K562 (cell line): ENCODE results near the gene ZDHHC18. TPM values are rescaled to one million over a fixed set of nuclear protein-coding genes. Genes with fewer than 3 reads are reported as not detected.
A peak's percentile ranks its signal among the peaks of the same experiment; 100 is the strongest.

Source experiments
- AFF4 ChIP-seq: sonication (generic); formaldehyde crosslinking; IDR thresholded peaks from 2 replicates; pipeline ENCODE4 v1.8.0; 2023; ENCODE audit warnings: mild to moderate bottlenecking, missing genetic modification reagents
- ARID1B ChIP-seq: fragments of 450-650 bp; IDR thresholded peaks from 2 replicates; pipeline ENCODE4 v1.6.1; 2016; ENCODE audit warnings: antibody characterized with exemption, mild to moderate bottlenecking, inconsistent platforms
- ATF6 ChIP-seq: sonication (generic); formaldehyde crosslinking; IDR thresholded peaks from 2 replicates; pipeline ENCODE4 v1.4.0; 2020; ENCODE audit warnings: mild to moderate bottlenecking, missing genetic modification reagents
- ETV6 ChIP-seq, 3 experiments: fragments of 150-350 bp in 1 of 3; sonication (generic) in 1 of 3; formaldehyde crosslinking in 1 of 3; IDR thresholded peaks; 2 replicates each; pipeline versions ENCODE4 v1.6.1 to v1.8.0; 2014 to 2022; ENCODE audit warnings: borderline replicate concordance in 2 of 3, low read depth in 2 of 3, antibody characterized with exemption in 1 of 3, low read length in 1 of 3, mild to moderate bottlenecking in 1 of 3, missing genetic modification reagents in 1 of 3
- JUN ChIP-seq, 2 experiments: sonication (generic) in 1 of 2; formaldehyde crosslinking in 1 of 2; IDR thresholded peaks; 2 replicates each; pipeline versions ENCODE4 v1.6.1 to v1.8.0; 2012 to 2022; ENCODE audit warnings: borderline replicate concordance in 2 of 2, mild to moderate bottlenecking in 2 of 2, improper control_type of control experiment in 1 of 2, low read depth in 1 of 2, low read length in 1 of 2, missing genetic modification reagents in 1 of 2
- MEIS2 ChIP-seq: fragments of 450-650 bp; IDR thresholded peaks from 2 replicates; pipeline ENCODE4 v1.6.1; 2014; ENCODE audit warnings: mild to moderate bottlenecking; ENCODE audit not compliant: partially characterized antibody
- MTA3 ChIP-seq: fragments of 450-650 bp; formaldehyde crosslinking; IDR thresholded peaks from 2 replicates; pipeline ENCODE4 v1.6.1; 2017; ENCODE audit warnings: mild to moderate bottlenecking, borderline replicate concordance
- PHB2 ChIP-seq: fragments of 450-650 bp; IDR thresholded peaks from 2 replicates; pipeline ENCODE4 v1.6.1; 2017; ENCODE audit warnings: low read depth
- PKNOX1 ChIP-seq: fragments of 450-650 bp; IDR thresholded peaks from 2 replicates; pipeline ENCODE4 v1.6.1; 2016
- PYGO2 ChIP-seq: fragments of 450-650 bp; IDR thresholded peaks from 2 replicates; pipeline ENCODE4 v1.6.1; 2016; ENCODE audit warnings: mild to moderate bottlenecking, missing genetic modification characterization, moderate library complexity, missing compliant biosample characterization
- RFX5 ChIP-seq: IDR thresholded peaks from 2 replicates; pipeline ENCODE4 v1.6.1; 2011; ENCODE audit warnings: low read depth, mild to moderate bottlenecking, improper control_type of control experiment, low read length
- SIN3A ChIP-seq, 2 experiments: fragments of 150-350 bp in 1 of 2; IDR thresholded peaks; 2 replicates each; pipeline ENCODE4 v1.6.1; 2011 to 2016; ENCODE audit warnings: borderline replicate concordance in 2 of 2, low read depth in 2 of 2, low read length in 2 of 2, mild to moderate bottlenecking in 2 of 2, moderate library complexity in 2 of 2; ENCODE audit not compliant: control insufficient read depth in 1 of 2
- SRSF3 ChIP-seq: fragments of 200-400 bp; formaldehyde crosslinking; IDR thresholded peaks from 2 replicates; pipeline ENCODE4 v1.6.1; 2016; ENCODE audit warnings: mild to moderate bottlenecking, low read length, moderate library complexity; ENCODE audit not compliant: insufficient read depth
- STAT5A ChIP-seq: IDR thresholded peaks from 2 replicates; pipeline ENCODE4 v1.6.1; 2012; ENCODE audit warnings: low read length, inconsistent platforms, borderline replicate concordance
- THRA ChIP-seq: fragments of 450-650 bp; IDR thresholded peaks from 2 replicates; pipeline ENCODE4 v1.6.1; 2017; ENCODE audit warnings: mild to moderate bottlenecking, moderate library complexity
- TRIM28 ChIP-seq: fragments of 450-650 bp; IDR thresholded peaks from 2 replicates; pipeline ENCODE4 v1.6.1; 2017
- ZC3H4 ChIP-seq: sonication (generic); formaldehyde crosslinking; IDR thresholded peaks from 2 replicates; pipeline ENCODE4 v1.9.0; 2021; ENCODE audit warnings: missing genetic modification reagents, borderline replicate concordance
- ZNF444 ChIP-seq: fragments of 250-450 bp; sonication (Bioruptor Pico); IDR thresholded peaks from 2 replicates; pipeline ENCODE4 v1.4.0; 2020; ENCODE audit warnings: mild to moderate bottlenecking, moderate library complexity
- ZNF445 ChIP-seq: fragments of 250-450 bp; sonication (Bioruptor Pico); IDR thresholded peaks from 2 replicates; pipeline ENCODE4 v1.4.0; 2020; ENCODE audit warnings: low read depth, mild to moderate bottlenecking, moderate library complexity
- ZSCAN32 ChIP-seq: fragments of 450-650 bp; formaldehyde crosslinking; IDR thresholded peaks from 2 replicates; pipeline ENCODE4 v1.4.0; 2020; ENCODE audit warnings: mild to moderate bottlenecking, moderate library complexity
- polyA plus RNA-seq, 8 experiments: library from polyadenylated mRNA; depleted of rRNA in 4 of 8; stranded (reverse) in 5 of 8; unstranded in 3 of 8; fragments of >200 nt; fragmentation: Nextera tagmentation in 2 of 8; fragmentation: Illumina TruSeq in 1 of 8; extraction: Ambion mirVana in 2 of 8; extraction: Trizol in 1 of 8; gene quantifications; 2 replicates each; pipeline versions ENCODE4 v1.2.1 to v1.2.3, GENCODE V29; 2011 to 2014; ENCODE audit warnings: inconsistent platforms in 1 of 8, missing spikeins in 1 of 8
- total RNA-seq, 7 experiments: library from RNA; depleted of rRNA in 6 of 7; stranded (reverse); fragments of >200 nt in 6 of 7; fragmentation: Illumina TruSeq in 2 of 7; extraction: Trizol in 2 of 7; gene quantifications; 2 replicates each; pipeline versions ENCODE4 v1.2.1 to v1.2.3, GENCODE V29; 2011 to 2021; ENCODE audit warnings: low replicate concordance in 1 of 7

ZDHHC18 gene
- total and polyA plus RNA-seq, 9 of the 15 experiments (the other 6 are each of a cell fraction or from before 2014, with no cell fraction given): 0.42 to 35.6 (median 15.8) TPM

- TF ChIP-seq PKNOX1 (no peak), ARID1B (no peak), STAT5A (no peak), ZC3H4 (CRISPR knock-in tag) (peak; percentile 78; the same call in 1 of the 2 replicates), MTA3 (no peak), SIN3A (IDR thresholded peaks at IDR 0.05; ENCODE audit: borderline replicate concordance in 2 of 2, control insufficient read depth in 1 of 2, low read depth in 2 of 2, low read length in 2 of 2) (no peak), THRA (no peak), PYGO2 (tag) (0 out of 2 replicates have a peak, but pooled peaks have one; percentile 17), ZNF445 (CRISPR knock-in tag) (no peak), SRSF3 (peak; percentile 93; the same call in 1 of the 2 replicates), TRIM28 (no peak), ZNF444 (CRISPR knock-in tag) (no peak), PHB2 (no peak), AFF4 (CRISPR knock-in tag) (peak; percentile 19; the same call in 1 of the 2 replicates), ZSCAN32 (CRISPR knock-in tag) (no peak), MEIS2 (no peak), ATF6 (CRISPR knock-in tag) (0 out of 2 replicates have a peak, but pooled peaks have one; percentile 65), RFX5 (no peak), ETV6 (IDR thresholded peaks at IDR 0.05; ENCODE audit: borderline replicate concordance in 1 of 2, low read depth in 2 of 2, low read length in 1 of 2) (no peak), ETV6 (CRISPR knock-in tag; IDR thresholded peaks at IDR 0.05; ENCODE audit: borderline replicate concordance) (no peak), JUN (IDR thresholded peaks at IDR 0.05; ENCODE audit: borderline replicate concordance, low read depth, low read length) (no peak), JUN (CRISPR knock-in tag; IDR thresholded peaks at IDR 0.05; ENCODE audit: borderline replicate concordance) (no peak)
Measured at GRCh38 chr1:26787381-26787705, 39.1 kb upstream of the ZDHHC18 start (continued).
